ENCODE results near the gene MRPL57. TPM values are rescaled to one million over a fixed set of nuclear protein-coding genes. Genes with fewer than 3 reads are reported as not detected.
"Not testable (repeated sequence)": the region's sequence is repeated elsewhere in the genome, so short reads cannot be mapped to it uniquely, and the experiment has no call there.

The MRPL57 gene
- total RNA-seq, 6 donors from 2014 or later: 17.8 to 36.3 (median 23.9) TPM

DNA sequence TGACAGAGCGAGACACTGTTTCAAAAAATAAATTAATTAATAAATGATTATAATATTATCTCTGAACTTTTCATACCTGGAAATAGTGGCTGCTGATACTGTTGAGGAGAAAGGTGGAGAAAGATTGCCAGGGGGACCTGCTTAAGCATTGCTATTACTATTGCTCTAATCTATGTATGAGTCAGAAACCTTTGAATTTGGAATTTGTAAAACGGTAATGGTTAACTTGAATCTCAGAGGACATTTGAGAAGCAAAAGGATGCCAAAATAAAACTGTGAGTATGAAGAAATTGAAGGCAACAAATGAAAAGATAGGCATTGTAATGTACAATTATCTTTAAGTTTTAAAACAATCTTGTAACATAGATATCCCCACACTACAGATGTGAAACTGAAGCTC lies 5.2 kb downstream of the MRPL57 start:
- WGBS, 2 donors: 87 to 96% methylated on average over 2 of the region's 2 CpGs
- no peak for DNase-seq
- TF ChIP-seq, protein P1, sequence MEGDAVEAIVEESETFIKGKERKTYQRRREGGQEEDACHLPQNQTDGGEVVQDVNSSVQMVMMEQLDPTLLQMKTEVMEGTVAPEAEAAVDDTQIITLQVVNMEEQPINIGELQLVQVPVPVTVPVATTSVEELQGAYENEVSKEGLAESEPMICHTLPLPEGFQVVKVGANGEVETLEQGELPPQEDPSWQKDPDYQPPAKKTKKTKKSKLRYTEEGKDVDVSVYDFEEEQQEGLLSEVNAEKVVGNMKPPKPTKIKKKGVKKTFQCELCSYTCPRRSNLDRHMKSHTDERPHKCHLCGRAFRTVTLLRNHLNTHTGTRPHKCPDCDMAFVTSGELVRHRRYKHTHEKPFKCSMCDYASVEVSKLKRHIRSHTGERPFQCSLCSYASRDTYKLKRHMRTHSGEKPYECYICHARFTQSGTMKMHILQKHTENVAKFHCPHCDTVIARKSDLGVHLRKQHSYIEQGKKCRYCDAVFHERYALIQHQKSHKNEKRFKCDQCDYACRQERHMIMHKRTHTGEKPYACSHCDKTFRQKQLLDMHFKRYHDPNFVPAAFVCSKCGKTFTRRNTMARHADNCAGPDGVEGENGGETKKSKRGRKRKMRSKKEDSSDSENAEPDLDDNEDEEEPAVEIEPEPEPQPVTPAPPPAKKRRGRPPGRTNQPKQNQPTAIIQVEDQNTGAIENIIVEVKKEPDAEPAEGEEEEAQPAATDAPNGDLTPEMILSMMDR (IDR thresholded peaks at IDR 0.05): no peak
- TF ChIP-seq POLR2AphosphoS5 (IDR thresholded peaks at IDR 0.05) (no peak), EP300 (IDR thresholded peaks at IDR 0.05) (no peak), POLR2A (IDR thresholded peaks at IDR 0.05) (no peak)
- Histone ChIP-seq H3K4me1 (peaks cover 9 to 15% (median 11%) of the 10 kb centered on the region in 4 donors), H3K27me3 (no peaks in the 10 kb centered on the region), H3K4me3 (no peak overlapping the region), H3K36me3 (no peaks in the 10 kb centered on the region), H3K27ac (no peak overlapping the region), H3K9me3 (no peaks in the 10 kb centered on the region)
- ATAC-seq (ENCODE audit: low FRiP score in 2 of 2): no peak

GRCh38 chr13:21186410-21186809 lies 10.0 kb downstream of the MRPL57 start:
- not testable (repeated sequence) for ATAC-seq (ENCODE audit: low FRiP score in 2 of 2); H3K9me3 ChIP-seq; DNase-seq; H3K4me3 ChIP-seq; H3K36me3 ChIP-seq; H3K27ac ChIP-seq; H3K4me1 ChIP-seq; H3K27me3 ChIP-seq
- 100% methylated on average over 2 of the region's 35 CpGs; no CpG with 5 or more reads in 1 of the 2 donors for WGBS, 2 donors

- not testable (repeated sequence) for H3K27ac ChIP-seq; H3K27me3 ChIP-seq; H3K4me1 ChIP-seq; H3K9me3 ChIP-seq; ATAC-seq (ENCODE audit: low FRiP score in 2 of 2); DNase-seq; H3K36me3 ChIP-seq; H3K4me3 ChIP-seq
- 77 to 78% methylated on average over 2 of the region's 2 CpGs for WGBS, 2 donors
Measured at GRCh38 chr13:21194756-21195155, 18.3 kb downstream of the MRPL57 start.

DNA sequence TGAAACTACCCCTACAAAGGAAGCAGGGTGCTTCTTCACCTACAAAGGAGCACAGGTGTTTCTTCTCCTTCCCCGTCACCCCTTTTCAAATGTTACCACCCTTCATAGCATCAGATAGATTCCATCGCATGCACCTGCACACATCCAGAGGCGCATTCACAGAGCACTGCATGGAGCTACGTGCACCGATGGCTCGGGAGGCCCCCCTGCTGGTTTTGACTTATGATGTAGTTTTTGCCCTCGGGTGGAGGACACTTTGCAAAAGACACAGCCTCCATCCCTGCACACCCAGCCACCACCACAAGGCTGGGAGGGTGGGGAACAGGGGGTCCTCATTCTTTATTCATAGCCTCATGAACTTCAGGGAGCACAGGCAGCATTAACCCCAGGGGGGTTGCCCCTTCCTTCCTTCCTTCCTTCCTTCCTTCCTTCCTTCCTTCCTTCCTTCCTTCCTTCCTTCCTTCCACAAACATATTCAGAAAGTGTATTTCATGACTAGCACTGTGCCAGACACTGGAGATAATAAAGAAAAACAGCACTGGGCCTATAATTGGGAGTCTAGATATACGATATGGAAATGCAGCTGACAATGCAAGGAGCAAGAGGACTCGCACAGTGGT lies 21.3 kb downstream of the MRPL57 start:
- DNase-seq, H3K9me3 ChIP-seq, H3K27ac ChIP-seq, H3K4me1 ChIP-seq, H3K36me3 ChIP-seq, H3K4me3 ChIP-seq, H3K27me3 ChIP-seq: not testable (repeated sequence)
- 81 to 85% methylated on average over 9 of the region's 9 CpGs for WGBS, 2 donors
- peak in 1 of 2 donors; percentile 19 for ATAC-seq (ENCODE audit: low FRiP score in 2 of 2)

- H3K27ac ChIP-seq; ATAC-seq (ENCODE audit: low FRiP score in 2 of 2); DNase-seq; H3K36me3 ChIP-seq; H3K4me3 ChIP-seq; H3K4me1 ChIP-seq; H3K27me3 ChIP-seq; H3K9me3 ChIP-seq: not testable (repeated sequence)
- 57 to 65% methylated on average over 1 to 3 of the region's 4 CpGs for WGBS, 2 donors
Measured at GRCh38 chr13:21198391-21198790, 21.9 kb downstream of the MRPL57 start.

GRCh38 chr13:21201456-21202190 lies 25.2 kb downstream of the MRPL57 start:
- H3K9me3 ChIP-seq; DNase-seq; H3K4me3 ChIP-seq; H3K27ac ChIP-seq; ATAC-seq (ENCODE audit: low FRiP score in 2 of 2); H3K4me1 ChIP-seq; H3K36me3 ChIP-seq; H3K27me3 ChIP-seq: not testable (repeated sequence)

- H3K4me1 ChIP-seq: no peaks in the 10 kb centered on the region
- 61 to 75% methylated on average over 2 to 3 of the region's 3 CpGs for WGBS, 2 donors
- H3K27me3 ChIP-seq: no peaks in the 10 kb centered on the region
- DNase-seq (no peak), ATAC-seq (ENCODE audit: low FRiP score in 2 of 2) (no peak)
- no peak overlapping the region for H3K27ac ChIP-seq
- H3K36me3 ChIP-seq: no peaks in the 10 kb centered on the region
- no peak overlapping the region for H3K4me3 ChIP-seq
- TF ChIP-seq POLR2AphosphoS5 (IDR thresholded peaks at IDR 0.05): no peak
- no peaks in the 10 kb centered on the region for H3K9me3 ChIP-seq
Measured at GRCh38 chr13:21202767-21203531, 26.5 kb downstream of the MRPL57 start.

Data from upper lobe of left lung (tissue), 6 donors.